Common myeloid progenitor, CD34-positive (primary cell): ENCODE data around the gene CLSTN2.

Experiments
- CTCF ChIA-PET: fragments of 350-600 bp; sonication (Branson Sonifier 250); formaldehyde crosslinking; loops from one replicate; lab custom pipeline; 2021; ENCODE audit warnings: antibody characterized with exemption; lab: Charles Lee
- POLR2A ChIA-PET: fragments of 350-600 bp; sonication (Branson Sonifier 250); formaldehyde crosslinking; loops from one replicate; lab custom pipeline; 2021; ENCODE audit warnings: antibody characterized with exemption; lab: Charles Lee
- DNase-seq, 3 donors: peaks; one replicate each; pipeline versions ENCODE4 v3.0.0 to v3.0.0-alpha.2; 2013
- H3K27ac ChIP-seq, 2 experiments: 1 replicate in 1 of 2; 2 replicates in 1 of 2; pipeline ENCODE4 v1.7.0; 2013; ENCODE audit warnings: inconsistent platforms in 2 of 2, low read length in 2 of 2, mild to moderate bottlenecking in 2 of 2, low read depth in 1 of 2, moderate library complexity in 1 of 2; ENCODE audit not compliant: severe bottlenecking in 2 of 2, insufficient read depth in 1 of 2, poor library complexity in 1 of 2
- H3K27me3 ChIP-seq, 5 experiments: replicated peaks in 2 of 5; 1 replicate in 3 of 5; 2 replicates in 2 of 5; pipeline versions ENCODE4 v1.6.1 to v1.7.0; 2013; ENCODE audit warnings: low read length in 4 of 5, mild to moderate bottlenecking in 2 of 5, moderate library complexity in 2 of 5, inconsistent platforms in 1 of 5; ENCODE audit not compliant: insufficient read depth in 5 of 5, control insufficient read depth in 4 of 5
- H3K36me3 ChIP-seq, 4 experiments: 1 replicate in 2 of 4; 2 replicates in 2 of 4; pipeline versions ENCODE4 v1.6.1 to v1.7.0; 2013; ENCODE audit warnings: low read length in 3 of 4, control low read depth in 1 of 4, mild to moderate bottlenecking in 1 of 4; ENCODE audit not compliant: control insufficient read depth in 4 of 4, insufficient read depth in 4 of 4
- H3K4me1 ChIP-seq, 4 experiments: 1 replicate in 3 of 4; 2 replicates in 1 of 4; pipeline versions ENCODE4 v1.6.1 to v1.7.1; 2013; ENCODE audit warnings: low read length in 3 of 4, mild to moderate bottlenecking in 3 of 4, control low read depth in 1 of 4, inconsistent platforms in 1 of 4, moderate library complexity in 1 of 4; ENCODE audit not compliant: control insufficient read depth in 4 of 4, insufficient read depth in 4 of 4; ENCODE audit errors: control extremely low read depth in 1 of 4
- H3K4me3 ChIP-seq, 7 experiments: 1 replicate in 4 of 7; 2 replicates in 3 of 7; pipeline versions ENCODE4 v1.5.1 to v1.7.0; 2013; ENCODE audit warnings: mild to moderate bottlenecking in 7 of 7, low read length in 6 of 7, moderate library complexity in 6 of 7, inconsistent platforms in 2 of 7, low read depth in 2 of 7, control low read depth in 1 of 7; ENCODE audit not compliant: insufficient read depth in 4 of 7, control insufficient read depth in 1 of 7; ENCODE audit errors: extremely low read depth in 1 of 7
- H3K9me3 ChIP-seq, 5 experiments: 1 replicate in 4 of 5; 2 replicates in 1 of 5; pipeline versions ENCODE4 v1.6.1 to v1.7.1; 2013; ENCODE audit warnings: low read length in 4 of 5, mild to moderate bottlenecking in 2 of 5, inconsistent platforms in 1 of 5, low read depth in 1 of 5, moderate library complexity in 1 of 5; ENCODE audit not compliant: control insufficient read depth in 4 of 5, insufficient read depth in 2 of 5; ENCODE audit errors: control extremely low read depth in 1 of 5
- WGBS: methylation state at CpG from one replicate; pipeline ENCODE4 v1.1.5; 2013; ENCODE audit not compliant: insufficient coverage; 5-methylcytosine and 5-hydroxymethylcytosine counted together

Gene CLSTN2

GRCh38 chr3:139897759-139898158, 37.2 kb upstream of the CLSTN2 start:
- DNase-seq = no peak
- 100% methylated on average over 2 of the region's 5 CpGs for WGBS
- Histone ChIP-seq H3K27ac (no peak overlapping the region), H3K4me3 (no peak overlapping the region), H3K27me3 (no peaks in the 10 kb centered on the region), H3K9me3 (no peaks in the 10 kb centered on the region), H3K36me3 (no peaks in the 10 kb centered on the region), H3K4me1 (no peaks in the 10 kb centered on the region)
- POLR2A ChIA-PET = interaction anchor here (0.6 kb wide), 1 partner anchor 231 kb away, joined by 4 read pairs; no protein-coding TSS in a partner anchor
- CTCF ChIA-PET = no interaction called here

- CTCF ChIA-PET = no interaction called here
- 93% methylated on average over 1 of the region's 1 CpG for WGBS
- H3K27ac ChIP-seq = no peak overlapping the region
- POLR2A ChIA-PET = no interaction called here
- no peak for DNase-seq
- H3K9me3 ChIP-seq = no peaks in the 10 kb centered on the region
- H3K27me3 ChIP-seq = peaks cover 0 to 2% (median 0%) of the 10 kb centered on the region in 5 experiments
- no peaks in the 10 kb centered on the region for H3K4me1 ChIP-seq
- no peaks in the 10 kb centered on the region for H3K36me3 ChIP-seq
- H3K4me3 ChIP-seq = no peak overlapping the region
These were observed 28.6 kb upstream of the CLSTN2 start for GRCh38 chr3:139906418-139906817.

GRCh38 chr3:139909811-139910210, 25.2 kb upstream of the CLSTN2 start:
- no peak for DNase-seq
- WGBS = no CpG with 5 or more reads among the region's 3 CpGs
- ChIA-PET CTCF (no interaction called here), POLR2A (no interaction called here)
- H3K36me3 ChIP-seq = no peaks in the 10 kb centered on the region
- peaks cover 0 to 2% (median 0%) of the 10 kb centered on the region in 5 experiments for H3K27me3 ChIP-seq
- H3K4me1 ChIP-seq = no peaks in the 10 kb centered on the region
- H3K4me3 ChIP-seq = no peak overlapping the region
- H3K27ac ChIP-seq = no peak overlapping the region
- no peaks in the 10 kb centered on the region for H3K9me3 ChIP-seq

- Histone ChIP-seq H3K4me3 (no peak overlapping the region), H3K4me1 (no peaks in the 10 kb centered on the region), H3K27me3 (peaks cover 0 to 5% (median 0%) of the 10 kb centered on the region in 5 experiments), H3K27ac (no peak overlapping the region), H3K9me3 (no peaks in the 10 kb centered on the region), H3K36me3 (no peaks in the 10 kb centered on the region)
- WGBS = 100% methylated on average over 1 of the region's 2 CpGs
- CTCF ChIA-PET = no interaction called here
- POLR2A ChIA-PET = no interaction called here
- no peak for DNase-seq
These were observed 18.7 kb upstream of the CLSTN2 start for GRCh38 chr3:139916271-139916670.

GRCh38 chr3:139917226-139917785, 17.7 kb upstream of the CLSTN2 start:
- no peaks in the 10 kb centered on the region for H3K36me3 ChIP-seq
- POLR2A ChIA-PET = no interaction called here
- H3K27me3 ChIP-seq = peaks cover 0 to 7% (median 0%) of the 10 kb centered on the region in 5 experiments
- no peaks in the 10 kb centered on the region for H3K9me3 ChIP-seq
- DNase-seq = no peak
- no peak overlapping the region for H3K4me3 ChIP-seq
- CTCF ChIA-PET = no interaction called here
- no peak overlapping the region for H3K27ac ChIP-seq
- no peaks in the 10 kb centered on the region for H3K4me1 ChIP-seq
- 95% methylated on average over 10 of the region's 10 CpGs for WGBS

GRCh38 chr3:139928708-139929505, 6.1 kb upstream of the CLSTN2 start:
- 93% methylated on average over 3 of the region's 4 CpGs for WGBS
- H3K4me3 ChIP-seq = no peak overlapping the region
- DNase-seq = no peak
- no peaks in the 10 kb centered on the region for H3K4me1 ChIP-seq
- H3K27ac ChIP-seq = no peak overlapping the region
- H3K9me3 ChIP-seq = peaks cover 0 to 3% (median 0%) of the 10 kb centered on the region in 5 experiments
- no peaks in the 10 kb centered on the region for H3K36me3 ChIP-seq
- H3K27me3 ChIP-seq = peaks cover 0 to 23% (median 11%) of the 10 kb centered on the region in 5 experiments
- ChIA-PET CTCF (no interaction called here), POLR2A (no interaction called here)

DNA sequence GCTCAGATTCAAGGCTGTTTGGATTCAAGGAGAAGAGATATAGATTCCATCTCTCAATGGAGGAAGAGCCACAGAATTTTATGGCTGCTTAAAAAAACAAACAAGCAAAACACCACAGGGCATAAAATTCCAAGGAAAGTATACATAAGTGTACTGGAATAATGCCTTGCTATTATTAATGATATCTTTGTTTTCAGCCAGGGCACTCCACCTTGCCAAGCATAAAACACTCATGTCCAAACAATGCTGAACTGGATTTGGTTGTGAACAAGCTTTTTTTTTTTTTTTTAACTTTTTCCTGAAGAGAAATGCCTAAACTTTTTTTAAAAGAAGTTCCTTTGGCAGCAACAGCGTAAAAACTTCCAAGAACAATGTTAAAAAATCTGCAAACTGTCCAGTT, 4.8 kb upstream of the CLSTN2 start:
- Histone ChIP-seq H3K27me3 (peaks cover 0 to 36% (median 11%) of the 10 kb centered on the region in 5 experiments), H3K4me3 (no peak overlapping the region), H3K4me1 (peaks cover 0 to 9% (median 7%) of the 10 kb centered on the region in 4 experiments), H3K36me3 (no peaks in the 10 kb centered on the region), H3K27ac (no peak overlapping the region), H3K9me3 (peaks cover 0 to 3% (median 0%) of the 10 kb centered on the region in 5 experiments)
- WGBS = 83% methylated on average over 1 of the region's 1 CpG
- ChIA-PET POLR2A (no interaction called here), CTCF (no interaction called here)
- DNase-seq = no peak
